NCI-H187 treated with DMSO at 0.1 percent for 48 hours (cell line): ENCODE measurements around the gene KIF26A.

Experiments used
- DNase-seq: peaks from one replicate; lab custom pipeline; 2025; lab: John Stamatoyannopoulos, UW

Gene KIF26A

DNA sequence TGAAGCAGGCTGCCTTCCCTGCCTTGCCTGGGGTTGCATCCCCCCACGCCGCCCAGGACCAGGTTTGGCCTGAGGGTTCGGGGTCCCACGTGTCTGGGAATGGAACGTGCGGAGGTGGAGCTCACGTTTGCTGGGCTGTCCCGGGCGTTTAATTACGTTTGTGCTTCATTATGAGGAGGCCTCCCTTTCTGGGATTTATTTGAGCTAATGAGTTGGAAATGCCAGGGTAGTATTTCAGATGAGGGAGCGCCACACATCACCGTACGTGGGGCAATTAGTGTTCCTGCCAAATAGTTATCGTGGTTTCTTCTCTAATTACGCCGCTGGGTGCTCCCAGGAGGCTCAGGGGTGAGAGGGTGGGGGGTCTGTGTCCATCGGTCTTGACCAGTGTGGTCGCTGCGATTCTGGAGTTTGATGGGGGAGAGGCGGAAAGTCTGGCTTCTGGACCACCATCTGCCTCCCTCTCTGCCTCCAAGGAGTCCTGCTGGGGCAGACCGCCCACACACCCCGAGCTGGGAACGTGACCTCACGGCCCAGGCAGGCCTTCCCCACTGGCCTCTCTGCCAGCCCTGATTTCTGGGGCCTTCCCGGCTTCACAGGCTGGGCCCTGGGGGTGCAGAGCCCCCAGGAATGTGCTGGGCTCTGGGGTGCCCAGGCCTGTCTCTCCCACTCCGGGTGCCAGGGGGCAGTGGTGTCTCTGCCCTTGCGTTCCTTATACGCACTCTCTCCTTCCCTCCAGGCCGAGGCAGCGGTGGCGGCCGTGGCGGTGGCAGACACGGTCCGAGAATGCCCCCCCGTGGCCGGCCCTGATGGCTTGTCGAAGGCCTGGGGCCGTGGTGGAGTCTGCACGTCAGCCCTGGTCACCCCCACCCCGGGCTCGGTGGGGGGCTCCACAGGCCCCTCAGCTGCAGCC, 18.9 kb downstream of the KIF26A start:
- DNase-seq = no peak

DNA sequence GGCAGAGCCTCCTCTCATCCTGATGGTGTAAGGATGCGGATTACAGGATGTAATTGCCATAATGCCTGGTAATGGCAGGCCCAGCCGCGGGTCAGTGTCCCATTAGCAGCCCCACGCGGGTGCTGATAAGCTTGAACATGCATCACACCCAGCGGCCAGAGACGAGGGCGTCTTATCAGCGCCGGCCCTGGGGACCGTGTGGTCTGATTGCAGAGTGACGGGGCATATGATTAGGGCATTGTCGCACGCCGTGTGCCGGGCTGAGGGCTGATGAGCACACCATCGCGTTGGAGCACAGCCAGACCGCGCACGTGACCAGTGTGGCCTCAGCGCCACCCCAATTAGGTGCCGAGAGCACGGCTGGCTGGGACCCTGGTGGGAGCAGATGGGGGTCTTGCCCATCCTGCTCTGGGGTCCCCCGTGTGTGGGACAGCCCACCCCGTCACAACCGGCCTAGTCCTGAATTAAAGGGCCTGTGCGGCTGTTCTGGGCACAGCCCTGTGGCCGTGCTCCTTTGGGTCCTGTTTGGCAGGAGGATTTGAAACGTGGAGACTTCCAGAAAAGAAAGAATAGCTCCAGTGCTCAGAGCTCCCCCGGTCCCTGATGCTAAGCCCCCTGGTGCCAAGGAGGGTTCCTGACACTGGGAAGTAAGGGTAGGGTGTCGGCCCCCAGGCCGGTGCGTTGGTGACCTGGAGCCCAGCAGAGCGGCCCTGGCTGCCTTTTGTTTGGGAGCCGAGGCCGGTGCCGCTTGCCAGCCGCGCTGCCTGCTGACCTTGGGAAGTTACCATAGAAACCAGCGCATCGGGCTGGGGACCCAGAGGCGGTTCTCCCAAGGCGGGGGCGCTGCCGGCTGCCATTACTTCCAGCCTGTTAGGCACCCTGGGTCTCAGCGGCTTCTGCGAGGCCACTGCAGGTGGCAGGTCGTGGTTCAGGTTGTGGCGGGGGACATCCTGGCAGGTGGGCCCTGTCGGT, 20.7 kb downstream of the KIF26A start:
- DNase-seq = no peak

DNA sequence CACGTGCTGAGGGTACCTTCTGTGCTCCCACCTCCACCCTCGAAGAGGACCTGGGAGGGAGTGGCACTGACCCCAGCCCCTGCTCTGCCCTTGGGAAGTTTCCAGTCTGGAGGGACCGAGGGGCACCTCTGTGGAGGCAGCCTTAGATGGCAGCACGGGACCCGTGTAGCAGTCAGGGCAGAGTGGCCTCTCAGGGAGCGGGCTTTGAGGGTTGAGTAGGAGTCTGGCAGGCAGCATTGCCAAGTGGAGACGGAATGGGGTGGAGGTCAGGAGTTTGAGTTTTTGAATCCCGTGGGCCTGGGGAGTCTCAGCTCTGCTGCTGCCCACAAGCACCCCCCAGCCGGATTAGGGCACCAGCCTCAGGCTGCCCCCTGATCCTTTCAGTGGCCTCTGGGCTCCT, 21.6 kb downstream of the KIF26A start:
- no peak for DNase-seq

DNA sequence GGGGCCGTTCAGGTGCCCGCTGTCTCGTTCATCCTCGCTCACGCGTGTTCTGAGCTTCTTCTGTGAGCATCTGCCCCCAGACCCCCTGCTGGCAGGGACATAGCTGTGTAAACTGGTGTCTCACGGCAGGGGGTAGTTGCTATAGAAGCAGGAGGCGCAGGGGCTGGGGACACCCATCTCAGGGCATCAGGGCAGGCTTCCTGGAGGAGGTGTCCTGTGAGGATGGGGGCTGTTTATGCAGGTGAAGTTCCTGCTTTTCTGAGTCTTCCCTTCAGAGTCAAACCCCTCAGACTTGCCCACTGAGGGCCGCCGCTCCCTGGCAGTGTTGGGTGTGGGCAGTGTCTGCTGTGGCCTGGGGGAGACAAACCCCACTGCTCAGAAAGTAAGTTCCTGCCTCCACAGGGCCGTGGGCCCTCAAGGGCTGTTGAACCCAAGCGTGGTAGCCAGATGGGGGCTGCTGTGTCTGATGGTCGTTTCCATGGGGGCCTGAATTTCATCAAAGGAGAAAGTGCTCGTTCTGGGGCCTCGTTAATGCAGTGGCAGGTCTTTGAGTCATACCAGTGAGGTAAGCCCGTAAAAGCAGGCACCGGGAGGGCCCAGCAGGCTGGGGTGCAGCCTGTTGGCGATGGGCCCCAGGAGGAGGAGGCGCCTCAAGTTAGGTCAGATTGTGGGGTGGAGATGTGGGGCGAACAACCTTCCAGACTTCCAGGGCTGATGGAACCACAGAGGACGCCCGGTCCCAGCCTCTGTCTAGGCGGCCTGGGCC, 23.4 kb downstream of the KIF26A start:
- DNase-seq = no peak

DNA sequence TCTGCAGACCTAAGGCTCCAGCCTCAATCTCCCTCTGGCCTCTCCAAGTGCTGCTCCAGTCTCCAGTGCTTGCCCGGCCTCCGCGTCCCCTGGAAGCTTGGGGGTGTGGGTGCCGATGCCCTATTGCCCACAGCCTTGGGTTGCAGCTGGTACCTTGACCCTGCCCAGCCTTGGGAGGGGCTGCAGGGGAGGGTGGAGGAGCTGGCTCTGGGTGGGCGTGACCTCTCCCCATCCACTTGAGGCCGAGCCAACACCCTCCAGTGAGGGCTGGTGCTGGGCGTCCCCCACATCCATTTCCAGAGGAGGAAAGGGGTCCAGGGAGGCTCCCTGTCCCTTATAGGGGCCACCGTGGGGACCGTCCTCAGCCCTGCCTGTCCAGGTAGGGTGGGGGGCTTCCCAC, 24.1 kb downstream of the KIF26A start:
- DNase-seq = no peak

DNA sequence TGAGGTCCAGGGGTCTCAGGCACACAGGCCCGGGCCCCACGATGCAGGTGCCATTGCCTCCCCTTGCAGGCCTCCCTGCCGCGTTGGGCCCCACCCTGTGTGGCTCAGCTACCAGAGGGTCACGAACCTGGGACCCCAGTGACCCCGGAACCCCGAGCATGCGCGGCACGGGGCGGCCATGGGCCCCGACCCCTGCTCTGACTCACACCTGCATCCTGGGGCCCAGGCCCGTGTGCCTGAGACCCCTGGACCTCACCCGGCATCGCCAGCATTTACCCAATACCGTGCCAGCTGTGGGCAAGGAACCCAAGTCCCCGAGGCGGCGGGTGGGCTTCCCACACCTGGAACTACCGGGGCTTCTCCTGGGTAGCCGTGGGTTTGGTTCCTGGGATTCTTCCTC, 25.2 kb downstream of the KIF26A start:
- DNase-seq = no peak

DNA sequence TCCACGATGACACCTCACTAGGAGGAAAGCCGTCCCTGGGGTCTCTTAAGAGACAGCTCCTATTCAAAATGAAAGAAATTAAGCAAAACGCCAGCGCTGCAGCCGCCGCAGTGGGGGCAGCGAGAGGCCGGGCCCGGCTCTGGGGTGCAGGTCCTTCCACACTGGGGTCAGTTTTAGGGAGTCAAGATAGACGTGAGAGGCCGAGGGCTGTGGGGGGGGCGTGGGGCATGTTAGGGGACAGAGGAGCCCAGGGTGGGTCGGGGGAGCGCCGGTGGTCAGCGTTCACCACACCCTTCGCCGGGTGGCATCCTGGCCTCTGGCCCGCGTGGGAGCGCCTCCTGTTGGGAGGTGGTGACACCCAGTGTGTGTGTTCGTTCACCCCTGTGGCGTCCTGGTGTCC, 25.7 kb downstream of the KIF26A start:
- DNase-seq = no peak

DNA sequence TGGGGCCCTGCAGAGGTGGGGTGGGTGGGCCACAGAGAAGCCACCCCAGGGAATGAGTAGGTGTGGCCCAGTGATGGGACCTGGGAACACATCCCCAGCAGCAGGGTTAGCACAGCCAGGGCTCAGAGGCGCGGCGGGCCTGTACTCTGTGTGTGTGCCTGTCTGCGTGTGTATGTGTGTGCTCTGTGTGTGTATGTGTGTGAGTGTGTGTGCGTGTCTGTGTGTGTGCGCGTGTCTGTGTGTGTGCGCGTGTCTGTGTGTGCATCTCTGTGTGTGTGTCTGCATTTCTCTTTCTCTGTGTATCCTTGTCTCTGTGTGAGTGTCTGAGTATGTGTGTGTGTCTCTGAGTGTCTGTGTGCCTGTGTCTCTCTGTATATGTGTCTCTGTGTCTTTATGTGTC, 26.1 kb downstream of the KIF26A start:
- no peak for DNase-seq

DNA sequence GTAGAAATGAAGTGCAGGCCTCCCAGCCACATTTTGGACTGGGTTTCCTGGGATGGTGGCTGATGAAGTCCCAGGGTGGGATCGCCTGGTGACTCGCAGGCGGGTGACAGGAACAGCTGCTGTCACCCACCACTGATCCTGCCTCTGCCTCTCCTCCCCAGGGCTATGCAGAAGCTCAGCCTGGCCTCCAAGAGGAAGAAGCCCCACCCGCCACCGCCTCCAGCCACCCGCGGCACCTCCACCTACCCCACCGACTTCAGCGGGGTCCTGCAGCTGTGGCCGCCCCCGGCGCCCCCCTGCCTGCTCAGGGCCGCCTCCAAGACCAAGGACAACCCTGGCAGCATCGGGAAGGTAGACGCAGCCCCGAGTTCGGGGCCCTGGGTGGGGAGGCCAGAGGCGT, 28.3 kb downstream of the KIF26A start:
- DNase-seq = no peak

DNA sequence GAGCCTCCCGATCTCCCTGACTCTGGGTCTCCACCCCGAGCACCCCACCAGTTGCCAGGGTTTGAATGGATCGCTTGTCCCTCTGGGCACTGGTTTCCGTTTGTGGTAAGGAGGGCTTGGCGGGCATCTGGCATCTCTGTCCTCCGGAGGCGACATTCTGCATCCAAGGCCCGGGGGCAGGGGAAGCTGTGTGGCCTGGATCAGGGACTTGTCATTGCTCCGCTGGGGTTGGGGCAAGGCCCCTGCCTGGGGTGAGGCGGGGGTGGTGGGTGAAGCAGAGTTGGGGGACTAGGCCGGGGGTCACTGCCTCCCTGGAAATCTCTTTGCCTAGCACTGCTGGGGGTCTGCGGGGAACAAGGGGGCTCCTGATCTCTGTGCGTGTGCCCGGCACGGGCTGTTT, 30.2 kb downstream of the KIF26A start:
- DNase-seq = no peak

DNA sequence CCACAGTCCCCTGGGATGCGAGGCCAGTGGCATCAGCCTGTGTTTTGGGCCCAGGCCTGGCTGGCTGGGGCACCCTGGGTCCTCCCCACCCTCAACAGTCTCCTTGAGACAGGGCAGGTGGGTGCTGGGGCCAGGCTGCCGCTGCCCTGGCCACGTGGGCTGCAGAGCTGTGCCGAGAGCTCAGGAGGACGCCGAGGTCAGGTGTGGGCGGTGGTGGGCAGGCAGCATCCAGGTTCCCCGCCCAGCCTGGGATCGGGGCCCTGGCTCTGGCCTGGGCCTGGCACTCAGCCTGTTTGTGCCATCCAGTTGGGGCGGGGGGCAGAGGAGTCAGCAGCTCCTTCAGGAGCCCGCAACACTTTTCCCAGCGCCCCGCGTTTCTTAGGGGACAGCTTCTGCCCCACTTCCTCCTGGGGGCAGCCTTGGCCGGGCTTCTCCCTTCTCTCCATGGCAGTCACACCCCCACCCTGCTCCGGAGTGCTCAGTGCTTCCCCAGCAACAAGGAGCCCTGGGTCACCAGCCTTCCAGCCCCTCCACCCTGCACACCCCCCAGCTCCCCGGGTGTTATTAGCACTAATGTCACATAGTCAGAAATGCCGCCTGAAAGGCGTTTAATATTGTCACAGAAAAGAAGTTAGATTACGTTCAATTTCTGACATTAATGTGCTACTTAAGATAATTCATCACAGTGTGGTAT, 30.8 kb downstream of the KIF26A start:
- no peak for DNase-seq

DNA sequence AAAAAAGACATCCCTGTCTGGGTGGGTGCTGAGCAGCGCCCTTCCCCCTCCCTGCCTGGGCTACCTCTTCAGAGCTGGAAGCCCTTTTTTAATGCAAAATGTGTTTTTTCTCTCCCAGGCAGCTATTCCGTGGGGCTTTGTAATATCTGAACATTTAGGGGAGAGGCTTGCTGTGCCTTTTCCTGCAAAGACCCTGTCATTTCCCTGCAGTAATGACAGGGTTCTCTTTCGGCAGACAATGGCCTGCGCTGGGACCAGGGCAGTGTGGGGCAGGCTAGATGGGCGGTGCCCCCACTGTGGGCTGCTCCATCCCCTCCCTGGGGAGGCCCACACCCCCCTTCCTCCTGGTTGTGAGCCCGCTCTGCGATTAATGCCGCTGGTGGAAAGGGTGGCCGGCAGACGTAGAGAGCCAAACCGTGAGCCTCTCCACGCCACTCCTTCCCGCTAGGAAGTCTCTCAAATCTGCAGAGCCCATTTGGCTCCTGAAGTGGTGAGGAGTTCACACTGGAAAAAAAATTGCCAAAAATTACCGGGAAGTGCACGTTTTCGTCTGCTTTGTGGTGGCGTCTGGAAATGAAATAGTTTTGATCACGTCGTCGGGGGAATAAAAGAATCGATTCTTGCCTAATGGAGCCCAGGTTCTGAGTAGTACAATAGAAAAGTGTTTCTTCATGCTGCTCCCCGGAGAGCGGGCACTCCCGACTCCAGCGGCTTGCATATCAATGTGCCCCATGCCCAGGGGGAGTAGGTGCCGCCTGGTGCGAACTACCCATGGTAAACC, 31.5 kb downstream of the KIF26A start:
- no peak for DNase-seq

DNA sequence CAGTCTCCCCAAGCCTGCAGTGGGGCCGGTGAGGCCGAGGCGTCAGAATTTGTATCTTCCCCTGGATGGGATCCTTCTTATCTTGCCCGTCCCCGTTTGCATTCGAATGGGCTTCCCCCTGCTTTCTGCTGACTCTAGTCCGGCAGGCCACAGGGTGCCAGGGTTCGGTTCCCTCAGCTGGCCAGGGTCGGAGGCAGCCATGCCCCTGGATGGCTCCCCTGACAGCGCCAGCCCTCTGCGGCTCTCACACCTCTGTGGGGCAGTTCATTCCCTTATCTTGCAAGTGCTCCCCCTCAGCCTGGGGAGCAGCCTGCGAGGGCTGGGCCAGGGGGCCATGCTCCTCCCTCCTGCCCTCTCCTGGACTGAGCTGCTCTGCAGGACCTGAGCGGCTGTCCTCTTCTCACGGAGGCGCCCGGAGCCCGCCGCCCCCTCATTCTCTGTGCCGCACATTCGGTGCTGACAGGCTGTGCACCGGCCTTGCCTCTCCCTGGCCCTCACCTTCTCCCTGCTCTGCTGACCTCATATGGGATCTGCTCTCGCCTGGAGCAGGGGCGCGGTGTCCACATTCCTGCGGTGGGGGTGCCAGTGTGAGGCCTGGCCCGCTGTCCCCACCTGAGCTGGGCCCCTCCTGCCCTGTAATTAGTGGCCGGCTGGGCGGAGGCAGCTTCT, 32.8 kb downstream of the KIF26A start:
- no peak for DNase-seq

DNA sequence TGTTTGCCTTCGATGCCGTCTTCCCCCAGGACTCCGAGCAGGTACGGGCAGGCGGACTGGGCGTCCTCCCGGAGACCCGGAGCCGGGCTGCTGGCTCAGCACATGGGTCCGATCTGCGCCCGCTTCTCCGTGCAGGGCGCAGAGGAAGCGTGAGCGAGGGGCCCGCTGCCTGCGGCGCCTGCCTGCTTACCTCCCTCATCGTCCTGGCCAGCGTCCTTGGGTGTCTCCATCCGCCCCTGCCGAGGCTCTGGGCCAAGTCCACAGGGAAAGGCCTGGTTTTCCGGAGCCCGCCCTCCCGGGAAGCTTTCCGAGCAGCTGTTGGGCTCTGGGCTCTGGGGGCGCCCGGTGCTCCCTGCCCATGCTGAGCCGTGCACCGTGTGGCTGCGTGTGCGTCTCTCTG, 33.5 kb downstream of the KIF26A start:
- no peak for DNase-seq

DNA sequence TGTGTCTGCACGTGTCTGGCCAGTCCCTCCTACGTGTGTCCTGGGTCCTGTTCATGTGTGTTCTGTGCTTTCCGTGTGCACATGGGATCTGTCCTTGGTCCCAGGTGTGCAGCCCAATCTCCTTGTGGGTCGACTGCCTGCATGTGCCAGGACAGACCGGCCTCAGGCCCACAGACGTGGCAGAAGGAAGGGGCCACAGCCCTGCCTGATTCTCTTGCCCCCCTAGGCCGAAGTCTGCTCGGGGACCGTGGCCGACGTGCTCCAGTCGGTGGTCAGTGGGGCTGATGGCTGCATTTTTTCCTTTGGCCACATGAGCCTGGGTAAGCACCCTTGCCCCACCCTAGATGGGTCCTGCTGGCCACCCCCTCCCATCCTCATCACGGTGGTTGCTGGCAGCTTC, 34.0 kb downstream of the KIF26A start:
- DNase-seq = no peak

DNA sequence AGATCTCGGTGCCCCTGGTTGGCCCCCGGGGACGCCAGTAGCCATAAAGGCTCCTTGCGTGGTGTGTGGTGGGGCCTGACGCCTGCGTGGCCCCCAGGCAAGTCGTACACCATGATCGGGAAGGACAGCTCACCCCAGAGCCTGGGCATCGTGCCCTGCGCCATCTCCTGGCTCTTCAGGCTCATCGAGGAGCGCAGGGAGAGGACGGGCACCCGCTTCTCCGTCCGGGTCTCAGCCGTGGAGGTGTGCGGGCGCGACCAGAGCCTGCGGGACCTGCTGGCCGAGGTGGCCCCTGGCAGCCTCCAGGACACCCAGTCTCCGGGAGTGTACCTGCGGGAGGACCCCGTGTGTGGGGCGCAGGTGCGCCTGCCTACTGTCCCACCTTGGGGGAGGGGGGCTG, 34.5 kb downstream of the KIF26A start:
- no peak for DNase-seq

DNA sequence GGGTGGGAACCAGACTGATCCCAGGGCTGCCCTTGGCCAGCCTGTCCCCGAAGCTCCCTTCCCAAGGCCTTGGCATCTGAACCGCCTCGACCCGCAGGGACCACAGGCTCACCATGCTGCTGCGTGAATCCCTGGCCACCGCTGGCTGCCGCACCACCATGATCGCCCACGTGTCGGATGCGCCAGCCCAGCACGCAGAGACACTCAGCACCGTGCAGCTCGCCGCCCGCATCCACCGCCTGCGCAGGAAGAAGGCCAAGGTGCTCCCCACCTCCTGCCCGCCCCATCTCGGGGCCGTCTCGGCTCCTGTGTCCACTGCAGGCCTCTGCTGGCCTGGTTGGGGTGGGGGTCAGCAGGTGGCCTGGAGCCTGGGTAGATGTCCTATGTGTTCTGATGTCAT, 35.7 kb downstream of the KIF26A start:
- no peak for DNase-seq

DNA sequence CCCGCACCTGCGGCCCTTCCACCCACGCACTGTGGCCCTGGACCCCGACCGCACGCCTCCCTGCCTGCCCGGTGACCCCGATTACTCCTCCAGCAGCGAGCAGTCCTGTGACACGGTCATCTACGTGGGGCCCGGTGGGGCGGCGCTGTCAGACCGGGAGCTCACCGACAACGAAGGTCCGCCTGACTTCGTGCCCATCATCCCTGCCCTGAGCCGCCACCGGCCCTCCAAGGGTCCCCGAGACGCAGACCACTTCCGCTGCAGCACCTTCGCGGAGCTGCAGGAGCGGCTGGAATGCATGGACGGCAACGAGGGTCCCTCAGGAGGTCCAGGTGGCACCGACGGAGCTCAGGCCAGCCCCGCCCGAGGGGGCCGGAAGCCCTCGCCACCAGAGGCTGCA, 36.7 kb downstream of the KIF26A start:
- no peak for DNase-seq

DNA sequence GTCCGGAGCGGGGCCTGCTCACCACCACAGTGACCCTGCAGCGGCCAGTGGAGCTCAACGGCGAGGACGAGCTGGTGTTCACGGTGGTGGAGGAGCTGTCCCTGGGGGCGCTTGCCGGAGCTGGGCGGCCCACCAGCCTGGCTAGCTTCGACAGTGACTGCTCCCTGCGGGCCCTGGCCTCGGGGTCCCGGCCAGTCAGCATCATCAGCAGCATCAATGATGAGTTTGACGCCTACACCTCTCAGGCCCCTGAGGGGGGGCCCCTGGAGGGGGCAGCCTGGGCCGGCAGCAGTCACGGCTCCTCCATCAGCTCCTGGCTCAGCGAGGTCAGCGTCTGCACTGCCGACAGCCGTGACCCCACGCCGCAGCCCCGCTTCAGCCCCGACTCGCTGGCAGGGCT, 37.4 kb downstream of the KIF26A start:
- DNase-seq = no peak

DNA sequence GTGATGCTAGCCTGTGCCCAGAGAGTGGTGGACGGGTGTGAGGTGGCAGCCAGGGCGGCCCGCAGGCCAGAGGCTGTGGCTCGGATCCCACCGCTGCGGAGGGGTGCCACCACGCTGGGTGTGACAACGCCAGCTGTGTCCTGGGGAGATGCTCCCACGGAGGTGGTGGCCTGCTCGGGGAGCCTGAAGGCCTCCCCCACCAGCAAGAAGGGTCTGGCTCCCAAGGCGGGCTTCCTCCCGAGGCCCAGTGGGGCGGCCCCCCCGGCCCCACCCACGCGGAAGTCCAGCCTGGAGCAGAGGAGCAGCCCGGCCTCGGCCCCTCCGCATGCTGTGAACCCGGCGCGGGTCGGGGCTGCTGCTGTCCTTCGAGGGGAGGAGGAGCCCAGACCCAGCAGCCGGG, 38.2 kb downstream of the KIF26A start:
- no peak for DNase-seq
